DMS53 (cell line): ENCODE measurements around the gene FIGN.
A peak's percentile ranks its signal among the peaks of the same experiment; 100 is the strongest.

Source experiments
- DNase-seq: peaks from one replicate; lab custom pipeline; 2025; lab: John Stamatoyannopoulos, UW

Gene FIGN

DNA sequence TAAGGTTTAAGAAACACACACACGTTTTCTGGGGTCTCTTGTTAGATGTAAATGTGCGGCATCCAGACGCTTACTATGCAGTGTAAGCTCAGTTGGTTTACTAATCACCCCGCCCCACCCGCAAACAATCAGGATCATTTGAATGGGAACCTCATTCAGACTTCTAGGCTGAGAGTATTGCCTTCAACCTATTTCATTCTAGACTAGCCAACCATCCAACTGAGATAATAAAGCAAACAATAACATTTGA, 1.3 kb upstream of the FIGN start:
- no peak for DNase-seq

DNA sequence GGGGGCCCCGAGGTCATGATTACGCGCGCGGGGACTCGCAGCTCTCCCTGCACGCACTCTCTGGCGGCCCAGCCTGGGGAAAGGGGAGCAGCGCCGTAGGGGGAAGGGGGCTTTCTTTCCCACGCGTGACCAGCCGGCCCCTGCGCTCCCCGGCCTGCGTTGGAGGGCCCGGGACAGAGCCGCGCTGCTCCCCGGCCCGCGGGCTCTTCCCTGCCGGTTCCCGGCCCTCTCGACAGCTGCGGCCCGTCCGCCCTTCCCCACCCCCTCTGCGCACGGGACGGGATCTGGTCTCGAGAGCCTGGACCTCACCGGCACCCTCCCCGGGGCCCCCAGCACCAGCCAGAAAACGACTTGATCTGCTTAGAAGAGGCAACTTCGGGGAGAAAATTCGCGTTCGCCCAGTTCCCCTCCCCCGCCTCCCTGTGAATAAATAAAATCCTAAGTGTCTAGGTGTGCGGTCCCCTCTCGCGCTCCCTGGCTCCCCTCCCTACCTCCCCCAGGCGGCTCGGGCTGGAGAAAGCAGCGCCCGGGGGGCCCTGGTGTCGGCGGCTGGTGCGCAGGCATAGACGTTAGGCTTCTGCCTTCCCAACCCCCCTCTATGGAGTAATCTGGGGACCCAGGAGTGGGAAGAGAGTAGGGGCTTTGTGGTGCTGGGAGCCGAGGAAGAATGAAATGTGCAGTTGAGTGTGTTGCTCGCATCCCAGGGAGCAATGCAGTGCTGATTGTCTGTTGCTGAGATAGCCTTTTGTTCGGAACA, 803 bp upstream of the FIGN start:
- DNase-seq = peak; percentile 84

DNA sequence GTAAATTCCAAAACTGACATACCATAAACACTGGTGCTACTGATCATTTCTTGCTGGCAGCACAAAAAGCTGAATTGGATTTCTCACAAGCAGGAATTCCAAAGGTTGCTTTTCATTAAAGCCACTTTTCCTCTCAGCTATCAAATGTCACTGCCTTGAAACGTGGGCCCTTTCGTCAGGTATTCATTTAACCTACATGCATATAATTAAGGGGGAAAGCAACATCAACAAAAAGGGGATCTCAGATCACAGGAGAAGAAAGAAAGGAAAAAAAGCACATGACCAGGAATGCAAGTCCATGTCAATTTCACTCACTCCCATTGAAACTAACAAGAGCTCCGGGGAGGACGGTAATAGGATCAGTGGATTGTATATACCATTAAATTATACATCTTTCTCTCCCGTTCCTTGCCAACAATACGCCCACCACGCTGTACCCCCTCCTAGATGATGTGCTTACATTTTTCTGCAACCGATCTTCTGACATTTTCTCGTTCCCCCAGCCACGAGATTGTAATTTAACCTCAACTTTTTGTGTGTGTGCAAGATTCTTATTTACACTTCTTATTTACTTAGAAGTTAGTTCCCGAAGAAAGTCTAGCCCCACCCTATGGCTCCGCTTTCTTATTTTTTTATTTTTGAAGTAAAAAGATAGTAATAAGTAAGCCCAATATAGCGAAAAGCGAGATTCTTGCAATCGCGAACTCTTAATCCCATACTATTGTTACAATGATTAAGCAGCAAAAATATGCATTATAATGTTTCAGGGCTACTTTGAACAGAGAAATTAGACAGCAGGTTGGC, 725 bp downstream of the FIGN start:
- DNase-seq = peak; percentile 59

DNA sequence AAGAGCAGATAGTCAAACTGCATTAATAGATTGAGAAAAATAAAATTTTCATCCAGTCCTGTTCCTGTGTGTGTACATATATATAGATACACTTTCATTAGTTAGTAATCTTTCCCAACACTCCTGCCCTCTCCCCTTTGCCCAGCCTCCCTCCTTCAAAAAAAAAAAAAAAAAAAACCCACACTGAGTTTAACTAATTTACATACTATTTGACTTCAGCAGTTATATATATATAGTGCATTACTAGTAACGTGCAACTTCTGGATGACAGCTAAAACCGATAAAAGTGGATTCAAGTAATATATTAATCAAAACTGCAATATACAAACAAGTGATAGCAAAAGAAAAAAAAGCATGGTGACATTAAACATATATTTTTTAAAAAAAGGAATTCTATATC, 1.4 kb downstream of the FIGN start:
- no peak for DNase-seq

DNA sequence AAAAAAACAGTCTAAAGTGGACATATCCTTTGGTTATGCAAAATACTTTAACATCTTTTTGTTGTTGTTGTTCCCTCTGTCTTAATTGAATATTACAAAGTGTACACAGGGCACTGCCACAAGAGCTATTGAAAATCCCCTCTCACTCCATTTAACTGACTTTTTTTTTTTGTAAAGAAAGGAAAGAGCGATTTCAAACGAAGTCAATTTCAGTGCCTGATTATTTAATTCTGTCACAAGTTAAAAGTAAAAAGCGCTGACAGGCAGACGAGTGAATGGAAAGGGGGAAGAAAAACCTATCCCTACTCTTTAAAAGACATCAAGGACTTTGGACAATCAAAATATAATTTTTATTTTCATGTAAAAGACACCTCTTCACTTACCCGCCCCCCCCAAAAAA, 1.9 kb downstream of the FIGN start:
- DNase-seq = no peak

DNA sequence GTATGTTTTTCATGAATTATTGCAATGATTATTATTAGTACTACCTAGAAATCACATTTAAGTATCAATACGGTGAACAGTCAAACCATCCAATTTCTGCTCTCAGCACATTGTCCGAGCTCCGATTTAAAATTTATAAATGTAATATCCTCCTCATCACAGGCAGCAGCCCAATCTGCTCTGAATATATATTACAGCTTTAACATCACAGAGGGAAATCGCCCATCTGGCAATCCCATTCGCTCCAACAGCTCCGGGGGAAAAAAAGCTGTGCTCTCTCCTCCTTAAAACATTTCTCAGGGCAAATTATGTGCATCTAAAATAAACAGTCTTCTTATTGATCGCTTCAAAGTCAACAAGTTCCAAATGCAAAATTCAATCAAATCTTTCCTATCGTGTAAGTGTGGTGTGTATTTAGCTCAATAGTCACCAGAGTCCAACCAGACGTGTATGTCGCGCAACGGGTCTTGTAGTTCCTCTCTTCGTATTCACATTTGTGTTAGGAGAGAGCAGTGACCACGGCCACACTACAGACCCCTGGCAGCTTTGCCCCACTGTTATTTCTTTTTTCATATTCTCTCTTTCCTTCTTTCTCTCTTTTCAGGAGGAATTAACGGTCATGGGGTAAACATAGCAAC, 2.4 kb downstream of the FIGN start:
- DNase-seq = no peak

DNA sequence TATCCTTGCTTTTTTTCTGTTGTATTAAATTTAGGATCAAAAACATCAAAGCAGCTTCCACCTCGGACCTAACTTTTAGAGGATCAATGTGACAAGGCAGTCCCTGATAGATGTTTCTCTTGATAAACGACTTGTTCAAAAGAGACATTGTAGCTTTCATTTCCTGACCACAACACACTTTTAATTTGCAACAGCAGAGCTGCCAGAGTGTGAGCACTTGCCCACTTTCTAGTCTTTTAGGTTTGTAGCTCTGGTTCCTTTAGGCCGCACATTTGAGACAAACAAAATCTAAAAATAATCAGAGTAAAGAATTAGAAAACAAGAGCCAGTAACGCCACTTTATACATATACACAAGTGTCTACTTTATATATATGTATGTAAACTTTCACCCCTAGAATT, 3.1 kb downstream of the FIGN start:
- no peak for DNase-seq

DNA sequence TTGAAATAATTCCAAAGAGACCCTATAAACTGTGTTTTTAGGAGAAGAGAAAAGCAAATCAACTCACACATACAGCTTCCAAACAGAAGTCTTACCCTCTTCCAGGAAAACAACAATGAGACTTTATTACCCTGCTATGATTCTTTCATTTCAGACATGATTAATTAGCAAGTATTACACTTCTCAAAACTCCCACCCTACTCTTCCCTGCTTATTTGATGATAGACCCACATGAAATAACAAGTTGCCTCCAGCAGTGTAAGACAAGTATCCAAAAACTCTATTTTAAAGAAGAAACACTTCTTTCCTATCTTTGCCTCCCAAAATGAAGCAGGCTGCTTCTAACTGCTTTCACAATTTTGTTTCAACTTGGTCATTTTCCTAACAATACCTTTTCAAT, 4.1 kb downstream of the FIGN start:
- no peak for DNase-seq

DNA sequence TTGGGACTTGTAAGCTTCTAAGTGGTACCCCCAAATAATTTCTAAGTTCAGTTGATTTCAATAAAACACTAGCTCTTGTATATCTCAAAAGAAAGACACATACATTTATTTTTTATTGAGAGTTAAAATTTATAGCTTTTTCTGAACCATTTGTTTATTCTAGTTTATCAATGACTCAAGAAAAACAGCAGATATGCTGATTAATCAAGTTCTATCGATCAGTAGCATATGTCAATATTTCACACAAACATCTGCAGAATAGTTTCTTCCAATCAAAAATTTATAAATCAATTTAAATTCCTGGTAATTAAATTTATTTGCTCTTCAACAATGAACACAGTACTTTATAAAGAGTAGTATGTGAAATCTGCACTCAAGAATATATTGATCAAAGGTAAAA, 5.3 kb downstream of the FIGN start:
- no peak for DNase-seq

DNA sequence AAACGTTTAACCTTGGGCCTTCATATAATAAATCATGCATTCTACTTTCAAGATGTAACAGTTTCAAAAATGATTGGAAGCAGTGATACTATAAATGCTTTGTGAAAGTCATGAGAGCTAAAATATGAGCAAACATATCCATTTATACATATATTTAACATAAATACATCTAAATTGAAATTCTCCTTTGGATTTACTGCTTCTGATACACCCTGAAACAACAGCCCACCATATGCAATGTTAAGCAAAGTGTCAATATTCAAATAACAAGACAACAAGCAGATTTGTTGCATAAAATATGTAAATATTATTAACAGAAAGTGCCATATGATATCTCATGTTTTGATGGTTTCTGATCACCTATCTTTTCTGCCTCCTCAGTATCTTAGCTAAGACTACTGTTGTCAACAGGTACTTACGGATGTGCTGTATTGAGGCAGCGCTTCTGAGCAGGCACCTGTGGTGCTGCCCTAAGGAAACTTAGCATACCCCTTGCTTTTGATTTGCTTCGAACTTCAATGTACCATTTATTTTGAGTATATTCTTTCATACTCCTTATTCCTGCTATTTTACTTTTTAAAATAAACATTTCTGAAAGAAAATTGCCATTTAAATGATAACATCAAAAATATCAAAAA, 6.1 kb downstream of the FIGN start:
- no peak for DNase-seq

DNA sequence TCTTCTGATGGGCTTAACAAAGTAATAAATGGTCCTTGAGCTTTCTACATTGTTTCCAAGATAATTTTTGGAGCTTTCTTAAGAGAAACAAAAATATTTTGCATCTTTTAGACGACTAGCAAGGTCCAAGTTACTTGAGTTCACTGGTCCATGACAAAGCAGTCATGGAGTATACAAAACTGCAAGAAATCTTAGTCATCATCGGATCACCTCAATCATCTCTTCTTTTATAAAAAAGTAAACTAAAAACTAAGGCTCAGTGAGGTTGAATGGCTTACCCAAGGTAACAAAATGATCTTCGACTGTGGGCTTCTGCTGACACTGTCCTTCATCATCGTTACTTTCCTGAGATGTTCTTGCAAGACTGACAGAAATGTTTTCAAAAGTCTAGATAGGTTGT, 11.9 kb downstream of the FIGN start:
- no peak for DNase-seq

DNA sequence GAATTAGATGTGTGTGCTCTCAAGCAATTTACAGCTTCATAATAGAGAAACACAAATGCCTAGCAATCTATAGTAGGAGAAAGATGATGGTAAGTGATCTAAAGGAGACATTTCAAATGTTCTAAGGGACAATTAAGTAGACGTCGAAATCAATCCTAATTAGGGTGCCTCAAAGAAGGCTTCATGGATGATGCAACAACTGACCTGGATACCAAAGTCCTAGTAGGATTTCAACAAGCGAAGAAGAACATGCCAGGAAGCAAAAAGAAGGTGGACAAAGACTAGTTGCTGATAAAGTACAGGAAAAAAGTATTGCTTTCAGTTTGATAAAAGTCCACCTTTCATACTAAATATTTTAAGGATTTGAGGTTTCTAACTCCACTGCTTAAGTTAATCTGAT, 12.5 kb downstream of the FIGN start:
- no peak for DNase-seq

DNA sequence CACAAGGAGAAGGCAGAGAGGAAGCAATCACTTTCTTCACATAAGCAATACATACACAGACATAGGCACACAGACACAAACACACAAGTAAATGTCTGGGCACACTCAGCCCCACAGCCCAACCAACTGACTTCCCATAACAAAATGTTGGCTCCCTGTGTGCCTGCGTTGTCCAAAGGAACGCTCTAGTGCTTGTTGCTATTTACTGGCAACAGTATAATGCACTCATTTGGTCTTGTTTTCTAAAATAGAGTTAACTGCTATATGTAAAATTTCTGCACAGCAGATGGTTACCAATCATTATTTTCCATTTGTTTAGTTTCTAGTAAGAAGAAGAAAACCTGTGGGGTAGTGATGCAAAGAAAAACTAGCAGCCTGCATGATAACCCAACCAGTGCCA, 16.5 kb downstream of the FIGN start:
- no peak for DNase-seq

DNA sequence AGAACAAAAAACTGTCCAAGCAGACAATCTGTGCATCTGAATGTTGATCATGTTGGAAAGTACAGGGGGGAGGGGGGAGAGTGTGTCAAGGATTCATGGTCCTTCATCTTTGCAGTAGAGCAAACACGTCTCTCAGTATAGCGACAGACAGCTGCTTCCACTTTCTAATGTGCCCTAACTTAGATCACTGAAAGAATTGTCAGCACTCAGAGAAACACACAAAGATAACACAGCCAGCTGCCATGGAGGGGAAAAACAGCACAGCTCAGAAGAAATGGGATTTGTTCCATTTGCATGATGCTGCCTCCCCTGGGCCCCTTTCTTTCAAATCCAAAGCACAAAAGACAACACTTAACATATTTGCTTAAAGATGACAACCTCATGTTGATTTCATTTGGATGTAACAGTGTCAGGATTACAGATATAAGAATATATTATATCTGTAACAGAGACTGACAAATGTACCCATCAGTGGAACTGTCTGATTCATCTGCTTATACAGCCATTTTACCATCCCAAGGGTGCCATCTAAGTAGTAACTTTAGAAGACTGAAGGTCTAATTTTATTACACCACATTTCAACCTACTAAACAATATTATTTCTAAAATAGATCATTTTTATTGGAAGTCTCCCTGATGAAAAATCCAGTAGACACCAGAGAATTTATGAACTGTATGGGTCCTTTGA, 17.7 kb downstream of the FIGN start:
- DNase-seq = peak; percentile 85

DNA sequence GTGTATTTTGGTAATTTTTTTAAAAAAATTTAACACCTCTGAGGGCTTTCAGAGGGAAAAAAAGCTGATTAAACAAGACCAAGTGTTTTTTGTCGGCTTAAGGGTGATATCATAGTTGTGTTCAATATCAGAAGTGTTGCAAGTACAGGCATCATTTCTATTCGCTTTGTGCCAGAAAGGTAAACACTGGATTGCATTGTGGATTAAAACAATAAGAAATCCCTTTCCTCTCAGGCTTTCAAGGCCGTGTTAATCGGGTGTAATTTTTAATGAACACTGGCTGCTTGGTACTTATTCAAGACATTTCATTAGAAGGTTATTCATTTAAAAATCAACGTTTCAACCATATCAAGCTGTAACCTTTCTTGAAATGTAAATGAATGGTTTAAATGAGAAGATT, 18.3 kb downstream of the FIGN start:
- DNase-seq = peak; percentile 79

DNA sequence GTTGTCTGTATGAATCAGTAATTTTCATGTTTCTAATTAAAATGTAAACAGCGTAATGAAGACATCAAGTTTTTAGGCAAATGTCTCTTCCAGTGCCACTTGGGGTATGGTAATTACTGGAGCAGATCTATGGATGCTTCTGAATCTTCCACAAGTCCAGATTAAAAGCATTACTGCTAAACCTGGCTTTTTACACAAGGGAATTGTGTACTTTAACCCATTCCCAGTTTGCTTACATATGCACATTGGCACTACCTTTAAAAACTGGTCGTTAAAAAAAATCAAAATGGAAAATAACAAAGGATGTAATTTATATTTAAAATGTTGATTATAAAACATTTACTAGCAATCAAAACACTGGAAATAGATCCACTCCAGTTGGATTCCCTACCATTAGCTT, 19.7 kb downstream of the FIGN start:
- DNase-seq = no peak

DNA sequence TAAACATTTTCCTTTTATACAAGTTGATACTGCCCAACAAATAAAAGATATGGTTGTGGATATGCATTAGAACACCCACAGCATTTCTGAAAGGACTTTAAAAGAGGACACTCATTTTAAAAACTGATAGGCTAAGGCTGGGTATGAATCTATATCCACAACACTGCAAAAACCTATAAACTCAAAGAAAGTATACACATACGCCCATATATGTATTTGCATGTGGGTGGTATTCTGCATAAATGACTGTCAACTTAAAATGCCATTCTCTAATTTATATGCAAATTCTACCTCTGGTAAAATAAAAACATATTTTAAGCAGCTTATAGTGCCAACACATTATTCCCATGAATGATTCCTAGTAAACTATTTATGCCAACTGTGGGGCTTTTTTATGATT, 20.1 kb downstream of the FIGN start:
- DNase-seq = no peak

DNA sequence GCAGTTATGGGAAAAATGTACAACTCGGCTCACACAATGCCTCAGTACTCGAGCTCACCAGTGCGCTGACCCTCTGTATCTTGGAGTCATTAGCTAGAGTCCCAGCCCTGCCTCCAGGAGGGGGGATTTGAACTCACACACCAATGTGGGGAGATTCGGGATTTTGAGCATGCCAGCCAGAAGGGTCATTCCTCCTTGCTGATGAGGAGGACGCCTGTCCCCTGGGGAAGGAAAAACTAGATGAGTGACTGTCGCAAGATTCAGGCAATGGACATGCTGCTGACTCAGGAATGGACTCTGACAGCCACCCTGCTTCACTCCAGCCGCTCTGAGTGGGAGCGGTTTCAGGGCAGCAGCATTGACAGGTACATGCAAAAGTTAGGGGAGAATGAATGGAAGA, 20.6 kb downstream of the FIGN start:
- DNase-seq = no peak

DNA sequence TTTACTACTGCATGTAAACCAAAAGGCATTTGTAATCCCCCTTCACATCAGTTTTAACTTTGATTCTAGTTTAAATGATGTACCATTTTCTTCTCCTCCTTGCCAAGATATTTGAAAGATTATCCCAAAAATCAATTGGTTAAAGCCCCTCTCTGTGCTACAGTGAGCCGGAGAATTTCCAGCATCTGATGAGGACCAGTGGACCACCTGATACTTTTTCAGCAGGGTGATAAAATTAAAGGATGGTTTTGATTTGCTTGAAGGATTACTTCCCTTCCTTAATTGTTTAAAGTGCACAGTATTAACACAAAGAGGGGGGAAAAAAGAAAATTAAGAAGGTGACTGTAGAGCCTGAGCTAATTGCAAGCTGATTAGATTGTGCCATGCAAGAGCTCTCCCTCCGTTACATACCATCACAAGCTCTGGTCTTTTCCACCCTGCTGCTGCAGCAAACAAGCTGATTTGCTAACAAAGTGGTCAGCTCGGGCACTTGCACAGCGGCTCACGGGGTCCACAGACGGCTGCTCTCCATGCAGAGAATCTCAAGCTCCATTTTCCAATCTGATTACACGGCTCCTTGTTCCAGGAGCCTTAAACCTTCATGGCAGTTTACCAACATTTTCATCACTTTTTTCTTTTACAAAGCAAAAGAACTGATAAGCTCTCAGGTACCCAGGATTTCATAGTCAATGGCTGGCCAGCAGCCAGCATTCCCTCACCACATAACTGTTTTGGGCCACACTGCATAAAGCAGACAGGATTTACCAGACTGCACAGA, 22.1 kb downstream of the FIGN start:
- DNase-seq = no peak

DNA sequence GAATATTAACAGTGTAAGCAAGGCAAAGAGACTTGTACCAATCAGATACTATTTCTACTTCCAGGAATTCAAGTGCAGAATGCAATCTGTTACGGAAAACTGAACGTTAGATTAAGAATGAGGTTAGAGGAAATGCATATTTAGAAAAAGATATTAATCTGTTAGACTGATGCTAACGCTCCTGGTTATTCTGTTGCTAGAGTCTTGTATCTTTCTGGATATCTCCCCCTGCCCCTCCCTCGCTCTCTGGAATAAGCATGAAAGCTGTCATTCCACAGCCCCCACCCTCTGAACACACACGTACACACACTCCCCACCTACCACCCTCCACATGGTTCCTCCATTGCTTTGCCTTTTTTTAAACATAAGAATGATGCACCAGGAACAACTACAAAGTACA, 24.1 kb downstream of the FIGN start:
- DNase-seq = no peak

DNA sequence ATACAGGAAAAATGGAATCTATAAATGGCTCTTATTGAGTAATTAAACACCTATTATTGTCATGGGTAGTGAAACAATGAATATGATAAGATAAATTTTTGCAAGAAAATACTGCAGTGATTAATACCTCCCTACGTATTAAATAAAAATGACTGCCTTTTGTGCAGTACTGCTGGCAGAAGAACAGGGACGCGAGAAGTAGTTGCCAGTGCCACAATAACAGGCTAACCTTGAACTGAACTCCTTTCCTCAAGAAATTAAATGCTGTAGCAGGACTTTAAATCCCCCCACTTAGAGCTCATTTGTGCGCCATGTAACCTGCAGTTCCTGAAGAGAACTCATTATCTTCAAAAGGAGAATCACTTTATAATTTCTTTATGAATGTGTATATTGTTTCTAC, 24.6 kb downstream of the FIGN start:
- no peak for DNase-seq

DNA sequence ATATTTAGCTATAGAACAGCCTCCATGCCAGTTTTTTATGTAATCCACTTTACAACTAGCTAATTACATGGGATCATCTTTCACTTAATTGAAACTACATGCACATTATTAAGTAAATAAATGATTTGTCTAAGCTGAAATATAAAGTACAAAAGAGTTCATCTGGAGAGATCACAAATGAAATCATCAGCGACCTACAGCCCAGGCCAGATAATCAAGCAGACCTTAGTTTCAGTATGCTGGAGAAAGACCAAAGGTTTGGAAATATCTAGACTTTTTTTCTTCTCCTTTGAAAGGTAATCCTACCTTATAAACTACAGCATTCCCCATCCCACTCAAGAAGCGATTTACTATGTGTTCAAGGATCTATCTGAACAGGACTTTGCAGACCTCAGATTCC, 26.5 kb downstream of the FIGN start:
- DNase-seq = no peak
